GM13976 (cell line): Measurements from ENCODE around the gene CPNE6.

Source experiments
- DNase-seq: peaks from one replicate; pipeline ENCODE4 v3.0.0; 2012; ENCODE audit warnings: low spot score
- in situ Hi-C: fragments of 300-500 bp; cut with MboI; formaldehyde crosslinking; loops from one replicate; pipeline ENCODE4 v1.12.0; 2022; ENCODE audit warnings: low sequenced_read_pairs, mixed read lengths, inconsistent platforms; ENCODE audit not compliant: unreplicated experiment
- TF ChIP-seq, protein P1 (sequence below): IDR thresholded peaks from 2 replicates; pipeline ENCODE4 v1.5.1; 2012; ENCODE audit warnings: borderline replicate concordance, mild to moderate bottlenecking; ENCODE audit not compliant: insufficient read depth; ENCODE audit errors: extremely low read depth, missing control alignments, control extremely low read depth

CPNE6 gene

GRCh38 chr14:24115422-24116127, 44.2 kb downstream of the CPNE6 start:
- in situ Hi-C loops: no loop called here
- DNase-seq: no peak
- TF ChIP-seq, protein P1, sequence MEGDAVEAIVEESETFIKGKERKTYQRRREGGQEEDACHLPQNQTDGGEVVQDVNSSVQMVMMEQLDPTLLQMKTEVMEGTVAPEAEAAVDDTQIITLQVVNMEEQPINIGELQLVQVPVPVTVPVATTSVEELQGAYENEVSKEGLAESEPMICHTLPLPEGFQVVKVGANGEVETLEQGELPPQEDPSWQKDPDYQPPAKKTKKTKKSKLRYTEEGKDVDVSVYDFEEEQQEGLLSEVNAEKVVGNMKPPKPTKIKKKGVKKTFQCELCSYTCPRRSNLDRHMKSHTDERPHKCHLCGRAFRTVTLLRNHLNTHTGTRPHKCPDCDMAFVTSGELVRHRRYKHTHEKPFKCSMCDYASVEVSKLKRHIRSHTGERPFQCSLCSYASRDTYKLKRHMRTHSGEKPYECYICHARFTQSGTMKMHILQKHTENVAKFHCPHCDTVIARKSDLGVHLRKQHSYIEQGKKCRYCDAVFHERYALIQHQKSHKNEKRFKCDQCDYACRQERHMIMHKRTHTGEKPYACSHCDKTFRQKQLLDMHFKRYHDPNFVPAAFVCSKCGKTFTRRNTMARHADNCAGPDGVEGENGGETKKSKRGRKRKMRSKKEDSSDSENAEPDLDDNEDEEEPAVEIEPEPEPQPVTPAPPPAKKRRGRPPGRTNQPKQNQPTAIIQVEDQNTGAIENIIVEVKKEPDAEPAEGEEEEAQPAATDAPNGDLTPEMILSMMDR: no peak

DNA sequence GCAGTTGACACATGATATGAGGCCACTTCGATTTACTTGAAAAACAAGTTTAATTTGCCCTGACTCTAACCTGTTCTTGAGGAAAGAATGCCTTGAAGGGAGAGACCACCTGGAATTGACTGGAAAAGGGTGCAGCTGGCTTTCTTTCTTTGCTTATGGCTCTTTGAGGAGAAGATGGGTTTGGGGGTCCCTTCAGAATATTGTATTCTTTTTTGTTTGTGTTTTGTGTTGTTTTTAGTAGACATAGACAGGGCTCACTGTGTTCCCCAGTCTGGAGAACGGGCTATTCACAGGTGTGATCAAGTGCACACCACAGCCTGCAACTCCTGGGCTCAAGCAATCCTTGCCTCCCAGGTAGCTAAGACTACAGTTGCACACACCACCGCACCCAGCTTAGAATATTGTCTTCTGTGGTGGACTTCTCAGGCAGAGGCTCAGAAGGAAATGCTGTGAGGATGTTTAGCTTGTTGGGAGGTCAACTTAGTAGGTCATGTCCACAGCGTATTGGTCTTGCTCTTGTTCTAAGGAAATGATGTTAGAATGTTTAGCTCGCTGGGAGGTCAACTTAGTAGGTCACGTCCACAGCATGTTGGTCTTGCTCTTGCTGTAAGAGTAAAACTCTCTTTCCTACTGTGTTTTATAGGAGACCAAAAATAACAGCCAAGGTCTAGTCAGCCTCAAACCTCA, 44.9 kb downstream of the CPNE6 start:
- in situ Hi-C loops: no loop called here
- no peak for DNase-seq
- TF ChIP-seq, protein P1: no peak

DNA sequence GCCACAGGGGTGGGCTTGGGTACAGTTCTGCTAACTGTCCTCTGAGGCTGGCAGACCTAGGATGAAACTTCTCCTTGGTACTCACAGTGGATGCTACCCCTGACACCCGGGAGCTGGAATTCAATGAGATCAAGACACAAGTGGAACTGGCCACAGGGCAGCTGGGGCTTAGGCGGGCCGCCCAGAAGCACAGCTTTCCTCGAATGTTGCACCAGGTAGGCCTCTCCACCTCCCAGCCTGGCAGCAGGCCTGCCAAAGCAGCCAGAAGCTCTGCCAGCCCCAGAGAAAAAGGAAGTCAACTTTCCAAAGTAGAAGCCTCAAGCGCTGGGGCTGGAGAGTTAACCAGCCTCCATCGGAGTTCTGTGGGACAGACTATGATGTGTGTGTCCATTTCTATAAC, 45.8 kb downstream of the CPNE6 start:
- DNase-seq: no peak
- in situ Hi-C loops: no loop called here
- TF ChIP-seq, protein P1: no peak

- in situ Hi-C loops: no loop called here
- DNase-seq: no peak
- TF ChIP-seq, protein P1: no peak
Measured at GRCh38 chr14:24119691-24120090, 48.3 kb downstream of the CPNE6 start.

- in situ Hi-C loops: no loop called here
- DNase-seq: no peak
- TF ChIP-seq, protein P1: no peak
Measured at GRCh38 chr14:24121210-24121609, 49.8 kb downstream of the CPNE6 start.

GRCh38 chr14:24122416-24122815, 51.1 kb downstream of the CPNE6 start:
- in situ Hi-C loops: no loop called here
- TF ChIP-seq, protein P1: no peak
- no peak for DNase-seq
